Endothelial cell of umbilical vein (primary cell): Measurements from ENCODE around the gene MRPL16. TPM values are rescaled to one million over a fixed set of nuclear protein-coding genes. Genes with fewer than 3 reads are reported as not detected.

Experiments used
- BruUV-seq: library from RNA; stranded (reverse); fragments of 400-500 nt; replicated peaks from 2 replicates; lab custom pipeline; 2021; lab: Mats Ljungman, UMichigan
- CTCF ChIA-PET: fragments of 300-600, 350-600 bp; sonication (Branson Sonifier 250); formaldehyde crosslinking; loops from one replicate; lab custom pipeline; 2021; ENCODE audit warnings: antibody characterized with exemption, inconsistent platforms; lab: Charles Lee
- POLR2A ChIA-PET: fragments of 300-600, 350-600 bp; sonication (Branson Sonifier 250); formaldehyde crosslinking; loops from one replicate; lab custom pipeline; 2021; ENCODE audit warnings: antibody characterized with exemption, inconsistent platforms; lab: Charles Lee
- DNase-seq: peaks from one replicate; pipeline ENCODE4 v3.0.0-alpha.2; 2011; ENCODE audit warnings: low read depth, low spot score
- FAIRE-seq: peaks from 2 replicates; lab custom pipeline; 2011; peaks lifted over from hg19 to GRCh38; lab: Jason Lieb, UNC
- H2AFZ ChIP-seq: 2 replicates; pipeline ENCODE4 v1.6.0; 2012; ENCODE audit warnings: low read depth, low read length, control low read depth, inconsistent platforms
- H3K27ac ChIP-seq: 2 replicates; pipeline ENCODE4 v1.5.1; 2011; ENCODE audit warnings: low read depth, mild to moderate bottlenecking, control low read depth, low read length, moderate library complexity; ENCODE audit not compliant: insufficient read depth
- H3K27me3 ChIP-seq, 2 experiments: 2 replicates each; pipeline versions ENCODE4 v1.6.0 to v1.6.1; 2011; ENCODE audit warnings: low read length in 2 of 2, mixed read lengths in 1 of 2; ENCODE audit not compliant: control insufficient read depth in 2 of 2, insufficient read depth in 2 of 2
- H3K36me3 ChIP-seq, 2 experiments: 2 replicates in 1 of 2; 3 replicates in 1 of 2; pipeline ENCODE4 v1.5.1; 2011; ENCODE audit warnings: low read length in 2 of 2, mild to moderate bottlenecking in 1 of 2, moderate library complexity in 1 of 2; ENCODE audit not compliant: control insufficient read depth in 2 of 2, insufficient read depth in 2 of 2; ENCODE audit errors: extremely low read depth in 1 of 2
- H3K4me1 ChIP-seq: 3 replicates; pipeline ENCODE4 v1.5.1; 2011; ENCODE audit warnings: mild to moderate bottlenecking, low read length; ENCODE audit not compliant: control insufficient read depth, insufficient read depth; ENCODE audit errors: extremely low read depth
- H3K4me2 ChIP-seq: 2 replicates; pipeline ENCODE4 v1.6.1; 2011; ENCODE audit warnings: low read length, control low read depth, mixed read lengths; ENCODE audit not compliant: insufficient read depth
- H3K4me3 ChIP-seq, 3 experiments: fragments of 200-600 bp in 1 of 3; sonication (generic), shearing (Covaris generic) in 1 of 3; replicated peaks in 1 of 3; 2 replicates each; pipeline ENCODE4 v1.5.1; 2011 to 2016; ENCODE audit warnings: control low read depth in 3 of 3, low read length in 3 of 3, mild to moderate bottlenecking in 2 of 3, inconsistent platforms in 1 of 3, low read depth in 1 of 3, moderate library complexity in 1 of 3; ENCODE audit not compliant: insufficient read depth in 1 of 3
- H3K79me2 ChIP-seq: 2 replicates; pipeline ENCODE4 v1.6.0; 2012; ENCODE audit warnings: low read length, inconsistent platforms; ENCODE audit not compliant: control insufficient read depth, insufficient read depth
- H3K9ac ChIP-seq: replicated peaks from 2 replicates; pipeline ENCODE3; 2011; ENCODE audit warnings: low read length, control low read depth; ENCODE audit not compliant: insufficient read depth; ENCODE audit errors: extremely low read depth
- H3K9me1 ChIP-seq: replicated peaks from 3 replicates; pipeline ENCODE4 v1.6.0; 2011; ENCODE audit warnings: mild to moderate bottlenecking, low read length; ENCODE audit not compliant: control insufficient read depth, insufficient read depth; ENCODE audit errors: extremely low read depth
- H3K9me3 ChIP-seq: replicated peaks from 2 replicates; pipeline ENCODE4 v1.5.1; 2012; ENCODE audit warnings: low read length, inconsistent platforms; ENCODE audit not compliant: control insufficient read depth, insufficient read depth
- H4K20me1 ChIP-seq: replicated peaks from 2 replicates; pipeline ENCODE3; 2011; ENCODE audit warnings: mild to moderate bottlenecking, low read length; ENCODE audit not compliant: control insufficient read depth, insufficient read depth; ENCODE audit errors: extremely low read depth
- EZH2 ChIP-seq: IDR thresholded peaks from 2 replicates; pipeline ENCODE4 v1.6.1; 2012; ENCODE audit warnings: borderline replicate concordance, low read depth, mild to moderate bottlenecking, moderate library complexity, low read length, inconsistent platforms; ENCODE audit not compliant: severe bottlenecking
- FOS ChIP-seq: IDR thresholded peaks from 2 replicates; pipeline ENCODE4 v1.6.1; 2011; ENCODE audit warnings: mild to moderate bottlenecking, low read length, moderate library complexity, borderline replicate concordance; ENCODE audit not compliant: insufficient read depth
- GATA2 ChIP-seq: IDR thresholded peaks from 2 replicates; pipeline ENCODE4 v1.7.0; 2011; ENCODE audit warnings: low read depth, mild to moderate bottlenecking, moderate library complexity, mixed read lengths, low read length; ENCODE audit not compliant: insufficient read length, insufficient read depth
- JUN ChIP-seq: IDR thresholded peaks from 2 replicates; pipeline ENCODE4 v1.6.1; 2011; ENCODE audit warnings: borderline replicate concordance, low read depth; ENCODE audit not compliant: insufficient read length, insufficient read depth
- MYC ChIP-seq: IDR thresholded peaks from one replicate; pipeline ENCODE4 v1.6.1; 2011; ENCODE audit warnings: mild to moderate bottlenecking, low read depth, low read length
- POLR2A ChIP-seq: IDR thresholded peaks from 2 replicates; pipeline ENCODE4 v1.6.1; 2012; ENCODE audit warnings: low read depth, mild to moderate bottlenecking, control low read depth, low read length
- POLR2AphosphoS5 ChIP-seq: IDR thresholded peaks from 2 replicates; pipeline ENCODE4 v1.6.1; 2012; ENCODE audit warnings: low read depth, mild to moderate bottlenecking, control low read depth, low read length, moderate library complexity; ENCODE audit not compliant: insufficient read depth
- dilution Hi-C: fragments of 300-500 bp; cut with MboI; formaldehyde crosslinking; loops from one replicate; pipeline ENCODE4 v1.15.0; 2019; ENCODE audit warnings: low sequenced_read_pairs; ENCODE audit not compliant: extremely low pct_ligation_motif_present
- intact Hi-C: fragments of 100-400 bp; cut with micrococcal nuclease; formaldehyde crosslinking; loops from one replicate; pipeline ENCODE4 v1.10.0; 2022
- polyA plus RNA-seq, 4 experiments: library from polyadenylated mRNA; depleted of rRNA in 3 of 4; stranded (reverse) in 3 of 4; unstranded in 1 of 4; fragments of >200 nt; gene quantifications; 2 replicates each; pipeline versions ENCODE4 v1.2.1 to v1.2.3, GENCODE V29; 2011 to 2012; ENCODE audit warnings: missing spikeins in 1 of 4
- total RNA-seq: library from RNA; stranded (reverse); gene quantifications from 2 replicates; pipeline ENCODE4 v1.2.3, GENCODE V29; 2021
- TF ChIP-seq, protein P1 (sequence below), 2 donors: IDR thresholded peaks; 1 replicate in 1 of 2; 2 replicates in 1 of 2; pipeline ENCODE4 v1.5.1; 2011; ENCODE audit warnings: low read length in 2 of 2, mild to moderate bottlenecking in 2 of 2, moderate library complexity in 2 of 2, control low read depth in 1 of 2, inconsistent platforms in 1 of 2, low read depth in 1 of 2; ENCODE audit not compliant: insufficient read depth in 1 of 2; ENCODE audit errors: extremely low read depth in 1 of 2
- TF ChIP-seq, protein P2 (sequence below): IDR thresholded peaks from 2 replicates; pipeline ENCODE4 v1.6.1; 2011; ENCODE audit not compliant: insufficient read depth, insufficient read length

Gene MRPL16
- total and polyA plus RNA-seq, 2 donors (not counting 3 experiments of a cell fraction or from before 2014, with no cell fraction given): 63.9 to 84.0 TPM

DNA sequence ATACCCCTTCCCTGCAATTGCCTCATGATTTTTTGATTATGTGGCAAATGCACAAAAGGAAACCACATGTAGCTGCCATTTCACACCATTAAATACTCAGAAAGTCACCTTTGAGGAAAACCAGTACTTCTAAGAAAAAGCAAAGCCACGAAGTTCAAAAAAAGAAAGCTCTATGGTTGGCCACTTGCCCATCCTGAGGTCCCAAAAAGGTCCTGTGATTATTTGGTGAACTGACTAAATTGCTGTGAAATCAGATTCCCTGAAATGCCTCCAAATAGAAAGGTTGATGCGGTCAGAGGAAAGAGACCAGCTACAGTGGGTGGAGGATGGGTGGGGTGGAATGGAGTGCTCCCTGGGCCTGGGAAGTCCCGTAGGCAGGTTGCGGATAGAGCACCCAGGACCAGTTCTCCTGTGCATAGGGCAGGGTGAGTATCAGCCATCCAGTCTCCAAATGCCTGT is 26.9 kb downstream of the MRPL16 start:
- no TSS peak for BruUV-seq
- Histone ChIP-seq H3K9ac (no peak overlapping the region), H3K9me1 (no peaks in the 10 kb centered on the region), H3K4me1 (peaks cover 27% of the 10 kb centered on the region), H3K4me3 (no peak overlapping the region), H3K36me3 (peaks cover 0 to 7% of the 10 kb centered on the region in 2 experiments), H3K27ac (no peak overlapping the region), H3K27me3 (no peaks in the 10 kb centered on the region), H2AFZ (no peak overlapping the region), H4K20me1 (no peaks in the 10 kb centered on the region), H3K9me3 (no peaks in the 10 kb centered on the region), H3K79me2 (no peaks in the 10 kb centered on the region), H3K4me2 (no peak overlapping the region)
- ChIA-PET POLR2A (no interaction called here), CTCF (interaction anchor here (0.8 to 1.1 kb wide), 2 partner anchors 18 to 29 kb away, joined by 3 to 4 read pairs; partner anchors contain the start of gene STX3)
- DNase-seq: no peak
- TF ChIP-seq POLR2A (no peak), GATA2 (no peak), MYC (no peak), FOS (no peak), POLR2AphosphoS5 (no peak), JUN (no peak), EZH2 (no peak)
- TF ChIP-seq, protein P1, sequence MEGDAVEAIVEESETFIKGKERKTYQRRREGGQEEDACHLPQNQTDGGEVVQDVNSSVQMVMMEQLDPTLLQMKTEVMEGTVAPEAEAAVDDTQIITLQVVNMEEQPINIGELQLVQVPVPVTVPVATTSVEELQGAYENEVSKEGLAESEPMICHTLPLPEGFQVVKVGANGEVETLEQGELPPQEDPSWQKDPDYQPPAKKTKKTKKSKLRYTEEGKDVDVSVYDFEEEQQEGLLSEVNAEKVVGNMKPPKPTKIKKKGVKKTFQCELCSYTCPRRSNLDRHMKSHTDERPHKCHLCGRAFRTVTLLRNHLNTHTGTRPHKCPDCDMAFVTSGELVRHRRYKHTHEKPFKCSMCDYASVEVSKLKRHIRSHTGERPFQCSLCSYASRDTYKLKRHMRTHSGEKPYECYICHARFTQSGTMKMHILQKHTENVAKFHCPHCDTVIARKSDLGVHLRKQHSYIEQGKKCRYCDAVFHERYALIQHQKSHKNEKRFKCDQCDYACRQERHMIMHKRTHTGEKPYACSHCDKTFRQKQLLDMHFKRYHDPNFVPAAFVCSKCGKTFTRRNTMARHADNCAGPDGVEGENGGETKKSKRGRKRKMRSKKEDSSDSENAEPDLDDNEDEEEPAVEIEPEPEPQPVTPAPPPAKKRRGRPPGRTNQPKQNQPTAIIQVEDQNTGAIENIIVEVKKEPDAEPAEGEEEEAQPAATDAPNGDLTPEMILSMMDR (IDR thresholded peaks at IDR 0.05; ENCODE audit: extremely low read depth in 1 of 2, insufficient read depth in 1 of 2, low read depth in 1 of 2, low read length in 2 of 2): no peak
- TF ChIP-seq, protein P2, sequence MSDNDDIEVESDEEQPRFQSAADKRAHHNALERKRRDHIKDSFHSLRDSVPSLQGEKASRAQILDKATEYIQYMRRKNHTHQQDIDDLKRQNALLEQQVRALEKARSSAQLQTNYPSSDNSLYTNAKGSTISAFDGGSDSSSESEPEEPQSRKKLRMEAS: no peak
- dilution Hi-C loops (no loop called here), intact Hi-C loops (no loop called here)
- FAIRE-seq: no peak
